Lung (tissue), 12 donors: ENCODE measurements around the gene TTC7B. TPM values are rescaled to one million over a fixed set of nuclear protein-coding genes. Genes with fewer than 3 reads are reported as not detected.

Experiments
- ATAC-seq: fragments of 200-7000 bp; cut with Tn5 transposase; one replicate; pipeline ENCODE4 v1.9.1; 2020; ENCODE audit warnings: moderate number of reproducible peaks; ENCODE audit not compliant: insufficient read depth, low FRiP score
- DNase-seq, 3 donors: peaks; one replicate each; pipeline ENCODE4 v3.0.0-alpha.2; 2013 to 2017
- H3K27ac ChIP-seq, 2 donors: one replicate each; pipeline ENCODE4 v1.5.1; 2013; ENCODE audit warnings: mild to moderate bottlenecking in 2 of 2, moderate library complexity in 2 of 2, control low read depth in 1 of 2, inconsistent platforms in 1 of 2, low read depth in 1 of 2, low read length in 1 of 2
- H3K27me3 ChIP-seq, 3 donors: one replicate each; pipeline ENCODE4 v1.5.1; 2013; ENCODE audit warnings: low read length in 2 of 3; ENCODE audit not compliant: control insufficient read depth in 3 of 3, insufficient read depth in 3 of 3
- H3K36me3 ChIP-seq, 4 donors: one replicate each; pipeline ENCODE4 v1.5.1; 2013; ENCODE audit warnings: low read length in 4 of 4, mild to moderate bottlenecking in 1 of 4, moderate library complexity in 1 of 4; ENCODE audit not compliant: control insufficient read depth in 4 of 4, insufficient read depth in 4 of 4
- H3K4me1 ChIP-seq, 5 donors: one replicate each; pipeline ENCODE4 v1.5.1; 2013; ENCODE audit warnings: low read length in 5 of 5, mild to moderate bottlenecking in 2 of 5, moderate library complexity in 1 of 5; ENCODE audit not compliant: control insufficient read depth in 5 of 5, insufficient read depth in 5 of 5
- H3K4me3 ChIP-seq: one replicate; pipeline ENCODE4 v1.5.1; 2013; ENCODE audit warnings: mild to moderate bottlenecking, control low read depth, moderate library complexity
- H3K9ac ChIP-seq, 2 donors: one replicate each; pipeline ENCODE4 v1.5.1; 2013; ENCODE audit warnings: low read length in 2 of 2, control low read depth in 1 of 2; ENCODE audit not compliant: insufficient read depth in 1 of 2
- H3K9me3 ChIP-seq, 4 donors: one replicate each; pipeline ENCODE4 v1.5.1; 2013; ENCODE audit warnings: low read length in 3 of 4, mild to moderate bottlenecking in 1 of 4, moderate library complexity in 1 of 4; ENCODE audit not compliant: control insufficient read depth in 4 of 4, insufficient read depth in 3 of 4
- CTCF ChIP-seq: IDR thresholded peaks from 2 replicates; pipeline ENCODE4 v1.5.1; 2012; ENCODE audit warnings: mild to moderate bottlenecking; ENCODE audit errors: control extremely low read depth, extremely low read depth
- WGBS, 2 donors: extraction: QIAGEN DNeasy Blood & Tissue Kit; methylation state at CpG; one replicate each; pipeline ENCODE4 v1.1.7; 2013; 5-methylcytosine and 5-hydroxymethylcytosine counted together
- polyA plus RNA-seq, 2 donors: library from polyadenylated mRNA; stranded (reverse); fragments of 200-250 nt; gene quantifications; one replicate each; pipeline ENCODE4 v1.2.1, GENCODE V29; 2013
- total RNA-seq, 2 donors: library from RNA; depleted of rRNA in 1 of 2; stranded (reverse); fragments of >200 nt in 1 of 2; gene quantifications; one replicate each; pipeline ENCODE4 v1.2.1, GENCODE V29; 2014 to 2021
- donor health status: control.
- donor health status: control.
- donor health status: Bipolar disorder and iron deficiency.
- donor health status: healthy.
- donor health status: DM: yes; HTN: yes; CAD: no.

Gene TTC7B
- total and polyA plus RNA-seq, 4 donors = 11.0 to 39.6 (median 23.0) TPM

- Histone ChIP-seq H3K27me3 (no peaks in the 10 kb centered on the region), H3K9me3 (no peaks in the 10 kb centered on the region), H3K9ac (peak overlapping the region in 1 of 2 donors; percentile 16), H3K4me3 (no peak overlapping the region), H3K36me3 (peaks cover 0 to 2% (median 0%) of the 10 kb centered on the region in 4 donors), H3K27ac (peak overlapping the region in 1 of 2 donors; percentile 84), H3K4me1 (peaks cover 11 to 26% (median 14%) of the 10 kb centered on the region in 5 donors)
- TF ChIP-seq CTCF = no peak
- 48 to 52% methylated on average over 12 of the region's 12 CpGs for WGBS, 2 donors
- ATAC-seq (peak; percentile 46), DNase-seq (peak in 1 of 3 donors; percentile 46)
Measured at GRCh38 chr14:90630171-90630806, 185.9 kb downstream of the TTC7B start.

GRCh38 chr14:90629471-90629870, 186.8 kb downstream of the TTC7B start:
- WGBS, 2 donors = 63 to 78% methylated on average over 9 of the region's 9 CpGs
- peak overlapping the region in 1 of 2 donors; percentile 77 for H3K27ac ChIP-seq
- H3K9ac ChIP-seq = no peak overlapping the region
- H3K27me3 ChIP-seq = no peaks in the 10 kb centered on the region
- peaks cover 0 to 2% (median 0%) of the 10 kb centered on the region in 4 donors for H3K36me3 ChIP-seq
- ATAC-seq (peak; percentile 56), DNase-seq (no peak)
- H3K9me3 ChIP-seq = no peaks in the 10 kb centered on the region
- TF ChIP-seq CTCF = no peak
- peaks cover 17 to 34% (median 18%) of the 10 kb centered on the region in 5 donors for H3K4me1 ChIP-seq
- no peak overlapping the region for H3K4me3 ChIP-seq

GRCh38 chr14:90628825-90629224, 187.4 kb downstream of the TTC7B start:
- H3K27me3 ChIP-seq = no peaks in the 10 kb centered on the region
- ATAC-seq (no peak), DNase-seq (no peak)
- no peak overlapping the region for H3K4me3 ChIP-seq
- no peaks in the 10 kb centered on the region for H3K9me3 ChIP-seq
- TF ChIP-seq CTCF = no peak
- H3K36me3 ChIP-seq = peaks cover 0 to 2% (median 0%) of the 10 kb centered on the region in 4 donors
- peak overlapping the region in 1 of 2 donors; percentile 50 for H3K27ac ChIP-seq
- H3K9ac ChIP-seq = no peak overlapping the region
- 78 to 89% methylated on average over 8 of the region's 8 CpGs for WGBS, 2 donors
- H3K4me1 ChIP-seq = peaks cover 17 to 36% (median 21%) of the 10 kb centered on the region in 5 donors
